ENCODE data around the gene KCNQ2. TPM values are rescaled to one million over a fixed set of nuclear protein-coding genes. Genes with fewer than 3 reads are reported as not detected.

Gene KCNQ2
- total and polyA plus RNA-seq, 12 donors = 0.69 to 81.6 (median 10.3) TPM; not detected in 3

- no peaks in the 10 kb centered on the region for H3K36me3 ChIP-seq (replicated peaks in 1 of 2)
- no peaks in the 10 kb centered on the region for H3K9me3 ChIP-seq (replicated peaks in 1 of 3)
- DNase-seq = no peak
- intact Hi-C loops (cut with DNase I) = no loop called here
- H3K4me3 ChIP-seq = no peak overlapping the region
- no peaks in the 10 kb centered on the region for H3K4me1 ChIP-seq (replicated peaks in 1 of 2)
- no peak for TF ChIP-seq CTCF (IDR thresholded peaks at IDR 0.05)
- no peak for TF ChIP-seq POLR2A (IDR thresholded peaks at IDR 0.05)
- no peak overlapping the region for H3K27ac ChIP-seq
- 67 to 75% (median 71%) methylated on average over 28 to 33 of the region's 33 CpGs for WGBS, 4 donors
- H3K27me3 ChIP-seq = no peaks in the 10 kb centered on the region
These were observed 35.8 kb upstream of the KCNQ2 start for GRCh38 chr20:63508072-63508768.

- TF ChIP-seq POLR2A (IDR thresholded peaks at IDR 0.05) (no peak), CTCF (IDR thresholded peaks at IDR 0.05) (no peak)
- Histone ChIP-seq H3K27me3 (no peaks in the 10 kb centered on the region), H3K36me3 (replicated peaks in 1 of 2) (no peaks in the 10 kb centered on the region), H3K4me1 (replicated peaks in 1 of 2) (no peaks in the 10 kb centered on the region), H3K4me3 (no peak overlapping the region), H3K9me3 (replicated peaks in 1 of 3) (no peaks in the 10 kb centered on the region), H3K27ac (no peak overlapping the region)
- no peak for DNase-seq
- intact Hi-C loops (cut with DNase I) = no loop called here
- 85 to 90% (median 86%) methylated on average over 22 to 30 of the region's 30 CpGs for WGBS, 4 donors
These were observed 34.8 kb upstream of the KCNQ2 start for GRCh38 chr20:63507083-63507743.

GRCh38 chr20:63505723-63506122 is 33.3 kb upstream of the KCNQ2 start:
- no peaks in the 10 kb centered on the region for H3K4me1 ChIP-seq (replicated peaks in 1 of 2)
- H3K4me3 ChIP-seq = no peak overlapping the region
- no peak overlapping the region for H3K27ac ChIP-seq
- intact Hi-C loops (cut with DNase I) = no loop called here
- H3K27me3 ChIP-seq = no peaks in the 10 kb centered on the region
- no peak for DNase-seq
- H3K9me3 ChIP-seq (replicated peaks in 1 of 3) = no peaks in the 10 kb centered on the region
- 66 to 91% (median 85%) methylated on average over 9 to 12 of the region's 12 CpGs for WGBS, 4 donors
- H3K36me3 ChIP-seq (replicated peaks in 1 of 2) = no peaks in the 10 kb centered on the region
- TF ChIP-seq POLR2A (IDR thresholded peaks at IDR 0.05) (no peak), CTCF (IDR thresholded peaks at IDR 0.05) (no peak)

GRCh38 chr20:63505281-63505680 is 32.8 kb upstream of the KCNQ2 start:
- Histone ChIP-seq H3K36me3 (replicated peaks in 1 of 2) (no peaks in the 10 kb centered on the region), H3K4me1 (replicated peaks in 1 of 2) (no peaks in the 10 kb centered on the region), H3K9me3 (replicated peaks in 1 of 3) (no peaks in the 10 kb centered on the region), H3K27ac (no peak overlapping the region), H3K27me3 (no peaks in the 10 kb centered on the region), H3K4me3 (no peak overlapping the region)
- intact Hi-C loops (cut with DNase I) = no loop called here
- TF ChIP-seq POLR2A (IDR thresholded peaks at IDR 0.05) = no peak
- no peak for TF ChIP-seq CTCF (IDR thresholded peaks at IDR 0.05)
- WGBS, 4 donors = 80 to 89% (median 84%) methylated on average over 5 to 8 of the region's 8 CpGs
- DNase-seq = no peak

Measured in adrenal gland (tissue), 12 donors.